Posterior vena cava (tissue), 2 donors: ENCODE data around the gene OVOL1. TPM values are rescaled to one million over a fixed set of nuclear protein-coding genes. Genes with fewer than 3 reads are reported as not detected.
"Not testable (repeated sequence)": the region's sequence is repeated elsewhere in the genome, so short reads cannot be mapped to it uniquely, and the experiment has no call there.

Experiments
- DNase-seq: peaks from one replicate; pipeline ENCODE4 v3.0.0-alpha.2; 2020; ENCODE audit warnings: low spot score
- intact Hi-C, 2 donors: fragments of 100-400 bp; cut with DNase I; formaldehyde crosslinking; loops; one replicate each; pipeline versions ENCODE4 v1.14.1 to v1.14.2; 2022 to 2023
- total RNA-seq, 2 donors: library from RNA; stranded (reverse); fragmentation: NEBNext Ultra II Directional; extraction: Animal tissue kit (Norgen Biotek cat#: 25700); gene quantifications; one replicate each; pipeline ENCODE4 v1.2.1, GENCODE V29; 2021
- donor health status: DM: yes; HTN: yes; CAD: no.
- donor health status: DM: yes; HTN: yes; CAD: no.

Gene OVOL1
- total RNA-seq, 2 donors from 2014 or later = not detected

- intact Hi-C loops = no loop called here
Measured at GRCh38 chr11:65808744-65809341, 22.0 kb downstream of the OVOL1 start.

GRCh38 chr11:65809496-65809895, 22.6 kb downstream of the OVOL1 start:
- intact Hi-C loops = no loop called here
- no peak for DNase-seq

More at GRCh38 chr11:65808744-65809341, 22.0 kb downstream of the OVOL1 start:
- no peak for DNase-seq

DNA sequence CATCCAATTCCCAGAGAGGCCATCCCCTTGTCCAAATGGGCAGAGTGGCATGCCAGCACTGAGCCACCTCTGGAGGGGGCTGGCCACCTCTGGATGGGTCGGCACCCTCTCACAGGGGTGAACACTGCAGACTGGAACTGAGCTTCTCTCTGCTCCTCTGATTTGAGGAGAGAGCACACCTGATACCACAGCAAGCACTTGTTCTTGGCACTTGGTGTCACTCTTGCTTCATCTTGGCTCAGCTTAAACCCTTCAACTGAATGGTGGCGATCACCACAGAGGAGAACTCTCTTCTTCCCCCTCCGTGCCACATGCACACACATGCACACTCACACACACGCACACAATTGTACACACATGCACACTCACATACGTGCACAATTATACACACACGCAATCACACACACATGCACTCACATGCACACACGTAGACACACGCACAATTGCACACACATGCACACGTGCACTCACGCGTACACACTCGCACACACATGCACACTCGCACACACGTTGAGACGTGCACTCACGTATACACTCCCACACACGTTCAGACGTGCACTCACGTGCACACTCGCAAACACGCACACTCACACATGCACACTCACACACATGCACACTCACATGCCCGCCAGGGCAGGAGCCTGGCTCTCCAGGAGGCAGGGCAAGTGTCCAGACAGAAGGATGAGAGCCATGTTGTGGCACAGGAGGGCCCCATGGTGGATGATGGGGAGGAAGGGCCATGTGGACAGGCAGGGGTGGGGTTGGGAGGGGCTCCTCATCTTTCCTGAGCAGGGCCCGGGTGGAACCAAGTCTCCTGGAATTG, 23.4 kb downstream of the OVOL1 start:
- intact Hi-C loops = no loop called here
- no peak for DNase-seq

GRCh38 chr11:65811764-65812475, 25.1 kb downstream of the OVOL1 start:
- no peak for DNase-seq
- intact Hi-C loops = no loop called here

GRCh38 chr11:65814131-65814985, 27.5 kb downstream of the OVOL1 start:
- intact Hi-C loops = no loop called here
- DNase-seq = no peak

DNA sequence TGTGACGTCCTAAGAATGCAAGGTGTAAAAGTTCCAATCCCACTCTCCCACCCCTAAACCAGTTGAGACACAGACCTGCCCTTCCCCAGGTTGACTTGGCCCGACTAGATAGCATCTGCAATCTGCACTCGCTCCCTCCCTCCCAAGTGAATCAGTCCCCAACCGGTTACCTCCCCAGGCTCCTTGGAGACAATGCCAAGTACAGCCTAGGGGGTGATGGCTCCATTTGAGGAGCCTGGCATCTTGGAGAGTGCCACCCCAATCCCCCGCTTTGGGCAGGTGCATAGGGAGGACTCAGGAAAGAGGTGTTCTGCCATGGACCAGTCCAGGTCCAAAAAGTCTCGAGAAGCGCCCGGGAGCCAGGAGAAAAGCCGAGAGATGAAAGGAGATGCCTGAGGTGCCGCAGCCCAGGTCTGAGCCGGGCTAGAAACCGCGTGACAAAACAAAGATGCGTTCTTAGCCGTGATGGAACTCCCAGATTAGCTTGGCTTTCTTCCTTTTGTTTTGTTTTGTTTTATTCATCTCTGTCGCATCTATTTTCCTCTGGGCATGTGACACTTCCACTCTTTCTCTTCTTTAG, 28.2 kb downstream of the OVOL1 start:
- intact Hi-C loops = loop anchor here in 1 of 2 donors (5.0 kb wide), 1 partner anchor 108 kb away; no protein-coding TSS in a partner anchor
- DNase-seq = peak; percentile 43

DNA sequence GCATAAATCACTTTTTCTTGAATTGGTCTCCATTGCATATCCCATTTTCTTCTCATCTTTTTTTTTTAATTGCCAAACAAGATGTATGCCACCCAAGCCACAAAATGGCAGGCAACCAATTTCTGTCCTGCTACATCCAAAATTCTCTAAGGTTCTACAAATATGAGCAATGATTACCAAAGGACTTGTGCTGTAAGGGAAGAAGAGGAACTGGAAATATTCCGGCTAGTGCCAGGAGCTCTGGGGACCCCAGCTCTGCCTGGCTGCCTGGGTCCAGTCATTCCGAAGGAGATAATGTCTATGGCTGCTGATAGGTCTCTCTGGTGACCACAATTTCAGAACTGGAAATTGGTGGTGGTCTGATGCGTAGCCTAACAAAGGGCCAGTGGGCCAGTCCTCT, 29.8 kb downstream of the OVOL1 start:
- peak; percentile 14 for DNase-seq
- intact Hi-C loops = loop anchor here in 1 of 2 donors (2.0 to 5.0 kb wide), 2 partner anchors 36 to 109 kb away; partner anchors contain the start of gene AP5B1

DNA sequence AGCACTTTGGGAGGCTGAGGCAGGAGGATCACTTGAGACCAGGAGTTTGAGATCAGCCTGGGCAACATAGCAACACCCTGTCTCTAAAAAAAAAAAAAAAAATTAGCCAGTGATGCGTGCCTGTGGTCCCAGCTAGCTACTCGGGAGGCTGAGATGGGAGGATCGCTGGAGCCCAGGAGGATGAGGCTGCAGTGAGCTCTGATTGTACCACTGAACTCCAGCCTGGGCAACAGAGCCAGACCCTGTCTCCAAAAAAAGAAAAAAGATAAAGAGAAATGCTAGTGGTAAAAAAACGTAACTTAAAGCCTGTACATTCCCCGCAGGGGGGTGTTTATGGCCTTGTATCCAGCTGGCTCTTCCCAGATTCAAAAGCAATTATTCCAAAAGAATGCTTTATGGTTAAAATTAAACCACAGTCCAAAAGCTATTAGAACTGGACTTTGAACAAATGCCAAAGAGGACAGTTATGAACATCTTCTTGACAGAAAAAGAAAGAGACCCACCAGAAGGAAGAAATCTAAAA, 30.5 kb downstream of the OVOL1 start:
- peak; percentile 47 for DNase-seq
- intact Hi-C loops = loop anchor here in 1 of 2 donors (2.0 to 5.0 kb wide), 2 partner anchors 37 to 110 kb away; partner anchors contain the start of gene AP5B1

- DNase-seq = peak; percentile 99
- intact Hi-C loops = loop anchor here in 1 of 2 donors (2.0 to 5.0 kb wide), 2 partner anchors 37 to 111 kb away; partner anchors contain the start of gene AP5B1
Measured at GRCh38 chr11:65817835-65818680, 31.2 kb downstream of the OVOL1 start.

- intact Hi-C loops = loop anchor here in 1 of 2 donors (5.0 kb wide), 1 partner anchor 646 kb away; the partner anchor contains the start of gene PELI3
- DNase-seq = peak; percentile 26
Measured at GRCh38 chr11:65821107-65821506, 34.2 kb downstream of the OVOL1 start.

DNA sequence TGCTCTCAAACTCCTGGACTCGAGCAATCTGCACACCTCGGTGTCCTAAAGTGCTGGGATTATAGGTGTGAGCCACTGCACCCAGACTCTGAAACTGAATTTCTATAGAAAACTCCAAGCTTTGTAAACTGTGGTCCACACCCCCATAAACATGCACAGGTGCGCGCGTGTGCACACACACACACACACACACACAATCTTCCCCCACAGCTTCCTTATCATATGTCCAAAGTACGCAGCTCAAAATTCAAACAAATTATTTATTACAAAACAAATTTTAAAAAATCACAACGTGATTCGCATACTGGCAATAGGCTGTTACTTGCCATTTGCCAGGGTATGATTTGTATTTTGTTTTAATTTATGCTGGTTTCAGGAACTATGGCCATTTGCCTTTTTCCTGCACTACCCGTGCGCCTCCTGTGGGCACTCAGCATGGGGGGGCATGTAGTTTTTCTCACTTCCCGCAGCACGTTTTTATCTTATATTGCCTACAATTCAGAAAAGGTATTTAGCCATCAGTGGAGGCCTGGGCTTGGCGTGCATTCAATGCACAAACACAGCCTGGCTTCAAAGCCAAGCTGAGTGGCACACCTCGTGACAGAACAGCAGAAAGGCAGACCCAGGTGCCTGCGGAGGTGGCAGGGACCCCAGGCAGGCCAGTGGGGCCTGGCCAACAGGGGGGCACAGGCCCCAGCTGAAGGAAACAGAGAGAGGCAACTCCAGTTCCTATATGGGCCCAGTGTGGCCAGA, 36.1 kb downstream of the OVOL1 start:
- peak; percentile 9 for DNase-seq
- intact Hi-C loops = loop anchor here in 1 of 2 donors (5.0 kb wide), 1 partner anchor 644 kb away; the partner anchor contains the start of gene PELI3

GRCh38 chr11:65826984-65827735, 40.3 kb downstream of the OVOL1 start:
- intact Hi-C loops = no loop called here
- DNase-seq = peak; percentile 32

DNA sequence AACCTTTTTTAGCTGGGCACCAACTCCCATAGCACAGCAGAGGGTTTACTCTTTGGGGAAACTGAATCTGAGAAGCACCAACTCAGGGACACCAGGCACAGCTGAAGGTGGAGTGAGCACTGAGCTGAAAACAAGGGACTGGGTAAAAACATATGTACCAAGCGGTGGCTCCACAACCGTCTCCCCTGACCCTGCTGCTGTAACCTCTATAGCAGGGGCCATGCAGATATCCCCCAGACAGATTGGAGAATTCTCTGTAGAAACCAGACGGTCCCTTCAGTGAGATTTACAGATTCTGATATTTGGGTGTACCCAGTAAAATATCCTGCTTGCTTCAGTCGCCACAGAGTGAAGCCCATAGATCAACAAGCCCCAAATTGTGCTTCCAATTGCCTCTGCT, 42.6 kb downstream of the OVOL1 start:
- intact Hi-C loops = no loop called here
- DNase-seq = peak; percentile 5

DNA sequence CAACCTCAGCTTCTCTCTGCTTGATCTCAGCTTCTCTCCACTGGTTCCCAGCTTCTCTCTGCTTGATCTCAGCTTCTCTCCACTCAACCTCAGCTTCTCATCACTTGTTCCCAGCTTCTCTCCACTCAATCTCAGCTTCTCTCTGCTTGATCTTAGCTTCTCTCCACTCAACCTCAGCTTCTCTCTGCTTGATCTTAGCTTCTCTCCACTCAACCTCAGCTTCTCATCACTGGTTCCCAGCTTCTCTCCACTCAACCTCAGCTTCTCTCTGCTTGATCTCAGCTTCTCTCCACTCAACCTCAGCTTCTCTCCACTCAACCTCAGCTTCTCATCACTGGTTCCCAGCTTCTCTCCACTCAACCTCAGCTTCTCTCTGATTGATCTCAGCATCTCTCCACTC, 45.4 kb downstream of the OVOL1 start:
- intact Hi-C loops, DNase-seq: not testable (repeated sequence)

DNA sequence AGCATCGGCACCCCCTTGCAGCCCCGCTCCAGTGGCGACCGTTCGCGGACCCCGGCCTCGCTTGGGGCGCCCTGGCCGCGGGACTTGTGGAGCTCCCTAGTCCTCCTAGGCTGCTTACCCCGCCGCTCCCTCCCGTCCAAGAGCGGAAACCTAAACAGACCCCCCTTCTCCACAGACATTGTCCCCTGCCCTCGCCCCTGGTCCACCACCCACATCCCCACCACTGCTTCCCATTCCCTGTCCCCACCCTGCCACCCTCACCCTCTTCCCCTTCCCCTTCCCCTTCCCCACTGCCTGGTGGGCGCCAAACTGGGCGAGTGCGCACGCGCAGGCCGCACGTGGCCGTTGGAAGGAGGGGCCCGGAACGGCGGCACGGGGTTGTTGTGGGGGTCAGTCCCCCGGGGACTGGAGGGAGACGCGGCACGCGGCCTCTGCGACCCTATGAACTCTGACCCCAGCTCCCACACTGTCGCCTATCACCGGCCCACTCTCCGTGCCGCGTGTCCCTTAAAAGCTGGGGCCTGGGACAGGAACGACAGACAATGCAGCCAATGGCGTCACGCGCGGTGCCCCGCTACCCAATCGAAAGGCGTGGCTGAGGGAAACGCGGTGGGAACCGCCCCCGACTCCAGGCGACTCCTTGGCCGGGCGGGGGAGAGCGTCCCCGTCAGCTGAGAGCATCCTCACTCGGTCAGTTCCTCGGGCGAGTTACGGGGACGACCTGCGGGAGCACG, 46.6 kb downstream of the OVOL1 start, which contains the start of gene SNX32:
TSS of gene SNX32 (plus strand) at position 667 of the 734 bp plus-strand sequence. CDS start 103 bp downstream, outside the sequence.
- intact Hi-C loops = no loop called here
- peak; percentile 99 for DNase-seq
